K562 (cell line): ENCODE results near the gene OBSL1. TPM values are rescaled to one million over a fixed set of nuclear protein-coding genes. Genes with fewer than 3 reads are reported as not detected.
A peak's percentile ranks its signal among the peaks of the same experiment; 100 is the strongest.

Experiments used
- BRD9 ChIP-seq: fragments of 450-650 bp; IDR thresholded peaks from 2 replicates; pipeline ENCODE4 v1.6.1; 2018; ENCODE audit warnings: low read depth; ENCODE audit not compliant: partially characterized antibody
- KDM5B ChIP-seq: fragments of 200-600 bp; sonication (generic); IDR thresholded peaks from 2 replicates; pipeline ENCODE4 v1.6.1; 2012; ENCODE audit warnings: low read depth, mild to moderate bottlenecking, moderate library complexity, low read length, control low read depth, inconsistent platforms; ENCODE audit not compliant: insufficient replicate concordance
- LARP7 ChIP-seq: fragments of 450-650 bp; IDR thresholded peaks from 2 replicates; pipeline ENCODE4 v1.6.1; 2016
- MED1 ChIP-seq: sonication (generic); formaldehyde crosslinking; IDR thresholded peaks from 2 replicates; pipeline ENCODE4 v1.8.1; 2023; ENCODE audit warnings: missing genetic modification reagents, borderline replicate concordance
- MTA1 ChIP-seq: fragments of 450-650 bp; IDR thresholded peaks from 2 replicates; pipeline ENCODE4 v1.6.1; 2017; ENCODE audit warnings: borderline replicate concordance
- NCOA2 ChIP-seq, 2 experiments: fragments of 450-650 bp; IDR thresholded peaks; 2 replicates each; pipeline ENCODE4 v1.6.1; 2018; ENCODE audit warnings: mild to moderate bottlenecking in 2 of 2, moderate library complexity in 1 of 2; ENCODE audit not compliant: partially characterized antibody in 2 of 2
- NFE2L1 ChIP-seq: fragments of 450-650 bp; IDR thresholded peaks from 2 replicates; pipeline ENCODE4 v1.6.1; 2016; ENCODE audit warnings: missing genetic modification characterization, low read depth, mild to moderate bottlenecking, missing compliant biosample characterization, moderate library complexity, borderline replicate concordance
- NFYB ChIP-seq: IDR thresholded peaks from 2 replicates; pipeline ENCODE4 v1.6.1; 2011; ENCODE audit warnings: mild to moderate bottlenecking, moderate library complexity; ENCODE audit not compliant: insufficient read length; ENCODE audit errors: extremely low read depth
- PML ChIP-seq: IDR thresholded peaks from 2 replicates; pipeline ENCODE4 v1.6.1; 2012; ENCODE audit warnings: low read length, inconsistent platforms
- RBFOX2 ChIP-seq: fragments of 200-400 bp; formaldehyde crosslinking; IDR thresholded peaks from 2 replicates; pipeline ENCODE4 v1.6.1; 2017; ENCODE audit warnings: low read depth, mild to moderate bottlenecking, low read length, moderate library complexity
- STAG1 ChIP-seq: sonication (generic); formaldehyde crosslinking; IDR thresholded peaks from 2 replicates; pipeline ENCODE4 v1.5.0; 2020; ENCODE audit warnings: missing genetic modification reagents, borderline replicate concordance
- ZNF121 ChIP-seq: sonication (generic); formaldehyde crosslinking; conservative IDR thresholded peaks from 2 replicates; pipeline ENCODE4 v1.8.0; 2022; ENCODE audit warnings: missing genetic modification reagents
- ZNF766 ChIP-seq: fragments of 200-800 bp; sonication (Bioruptor generic); conservative IDR thresholded peaks from 2 replicates; pipeline ENCODE4 v1.6.1; 2016; ENCODE audit warnings: missing genetic modification characterization, missing compliant biosample characterization
- polyA plus RNA-seq, 8 experiments: library from polyadenylated mRNA; depleted of rRNA in 4 of 8; stranded (reverse) in 5 of 8; unstranded in 3 of 8; fragments of >200 nt; fragmentation: Nextera tagmentation in 2 of 8; fragmentation: Illumina TruSeq in 1 of 8; extraction: Ambion mirVana in 2 of 8; extraction: Trizol in 1 of 8; gene quantifications; 2 replicates each; pipeline versions ENCODE4 v1.2.1 to v1.2.3, GENCODE V29; 2011 to 2014; ENCODE audit warnings: inconsistent platforms in 1 of 8, missing spikeins in 1 of 8
- total RNA-seq, 7 experiments: library from RNA; depleted of rRNA in 6 of 7; stranded (reverse); fragments of >200 nt in 6 of 7; fragmentation: Illumina TruSeq in 2 of 7; extraction: Trizol in 2 of 7; gene quantifications; 2 replicates each; pipeline versions ENCODE4 v1.2.1 to v1.2.3, GENCODE V29; 2011 to 2021; ENCODE audit warnings: low replicate concordance in 1 of 7
- TF ChIP-seq, protein P1 (sequence below): fragments of 450-650 bp; IDR thresholded peaks from 2 replicates; pipeline ENCODE4 v1.6.1; 2016

OBSL1 gene
- total and polyA plus RNA-seq, 9 of the 15 experiments (the other 6 are each of a cell fraction or from before 2014, with no cell fraction given) = 1.2 to 26.6 (median 8.6) TPM

DNA sequence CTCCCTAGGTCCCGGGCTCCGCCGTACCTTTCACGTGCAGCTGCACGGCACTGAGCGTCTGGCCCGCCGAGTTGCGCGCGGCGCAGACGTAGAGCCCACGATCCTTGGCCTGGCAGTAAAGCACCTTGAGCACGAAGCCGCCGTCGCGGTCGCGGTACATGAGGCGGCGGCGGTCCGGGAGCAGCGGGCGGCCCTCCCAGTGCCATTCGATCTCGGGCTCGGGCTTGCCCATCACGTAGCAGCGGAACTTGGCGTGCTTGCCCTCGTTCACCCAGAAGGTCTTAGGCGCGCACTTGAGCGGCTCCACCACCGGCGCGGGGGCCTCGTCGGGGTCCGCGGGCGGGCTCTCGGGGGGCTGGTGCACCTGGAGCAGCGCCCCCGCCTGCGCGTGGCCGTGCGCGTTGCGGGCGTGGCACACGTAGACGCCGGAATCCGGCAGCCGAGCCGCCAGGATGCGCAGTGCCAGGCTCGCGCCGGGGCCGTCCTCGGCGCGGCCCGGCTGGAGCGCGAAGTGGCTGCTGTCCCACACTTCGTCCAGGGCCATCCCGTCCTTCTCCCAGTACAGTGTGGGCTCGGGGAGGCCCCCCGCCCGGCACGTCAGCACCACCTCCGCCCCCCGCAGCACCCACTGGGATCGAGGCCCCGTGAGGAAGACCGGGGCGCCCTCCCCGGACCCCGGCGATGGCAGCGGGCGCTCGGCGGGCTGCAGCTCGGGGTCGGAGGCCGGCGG, 980 bp downstream of the OBSL1 start (continued):
- TF ChIP-seq NFYB (no peak), KDM5B (peak; percentile 40), MTA1 (no peak), ZNF121 (no peak), RBFOX2 (peak; percentile 50), LARP7 (no peak), NCOA2 (IDR thresholded peaks at IDR 0.05; ENCODE audit: partially characterized antibody in 2 of 2) (no peak), BRD9 (no peak), STAG1 (CRISPR knock-in tag) (no peak), ZNF766 (CRISPR knock-in tag) (no peak), PML (no peak), NFE2L1 (no peak), MED1 (no peak)
- TF ChIP-seq, protein P1, sequence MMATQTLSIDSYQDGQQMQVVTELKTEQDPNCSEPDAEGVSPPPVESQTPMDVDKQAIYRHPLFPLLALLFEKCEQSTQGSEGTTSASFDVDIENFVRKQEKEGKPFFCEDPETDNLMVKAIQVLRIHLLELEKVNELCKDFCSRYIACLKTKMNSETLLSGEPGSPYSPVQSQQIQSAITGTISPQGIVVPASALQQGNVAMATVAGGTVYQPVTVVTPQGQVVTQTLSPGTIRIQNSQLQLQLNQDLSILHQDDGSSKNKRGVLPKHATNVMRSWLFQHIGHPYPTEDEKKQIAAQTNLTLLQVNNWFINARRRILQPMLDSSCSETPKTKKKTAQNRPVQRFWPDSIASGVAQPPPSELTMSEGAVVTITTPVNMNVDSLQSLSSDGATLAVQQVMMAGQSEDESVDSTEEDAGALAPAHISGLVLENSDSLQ = no peak
- TF ChIP-seq, all 486 proteins: peak for 8
